Lung (tissue), 12 donors: ENCODE data around the gene REXO4. TPM values are rescaled to one million over a fixed set of nuclear protein-coding genes. Genes with fewer than 3 reads are reported as not detected.
A peak's percentile ranks its signal among the peaks of the same experiment; 100 is the strongest.

ENCODE experiments used
- ATAC-seq: fragments of 200-7000 bp; cut with Tn5 transposase; one replicate; pipeline ENCODE4 v1.9.1; 2020; ENCODE audit warnings: moderate number of reproducible peaks; ENCODE audit not compliant: insufficient read depth, low FRiP score
- DNase-seq, 3 donors: peaks; one replicate each; pipeline ENCODE4 v3.0.0-alpha.2; 2013 to 2017
- H3K27ac ChIP-seq, 2 donors: one replicate each; pipeline ENCODE4 v1.5.1; 2013; ENCODE audit warnings: mild to moderate bottlenecking in 2 of 2, moderate library complexity in 2 of 2, control low read depth in 1 of 2, inconsistent platforms in 1 of 2, low read depth in 1 of 2, low read length in 1 of 2
- H3K27me3 ChIP-seq, 3 donors: one replicate each; pipeline ENCODE4 v1.5.1; 2013; ENCODE audit warnings: low read length in 2 of 3; ENCODE audit not compliant: control insufficient read depth in 3 of 3, insufficient read depth in 3 of 3
- H3K36me3 ChIP-seq, 4 donors: one replicate each; pipeline ENCODE4 v1.5.1; 2013; ENCODE audit warnings: low read length in 4 of 4, mild to moderate bottlenecking in 1 of 4, moderate library complexity in 1 of 4; ENCODE audit not compliant: control insufficient read depth in 4 of 4, insufficient read depth in 4 of 4
- H3K4me1 ChIP-seq, 5 donors: one replicate each; pipeline ENCODE4 v1.5.1; 2013; ENCODE audit warnings: low read length in 5 of 5, mild to moderate bottlenecking in 2 of 5, moderate library complexity in 1 of 5; ENCODE audit not compliant: control insufficient read depth in 5 of 5, insufficient read depth in 5 of 5
- H3K4me3 ChIP-seq: one replicate; pipeline ENCODE4 v1.5.1; 2013; ENCODE audit warnings: mild to moderate bottlenecking, control low read depth, moderate library complexity
- H3K9ac ChIP-seq, 2 donors: one replicate each; pipeline ENCODE4 v1.5.1; 2013; ENCODE audit warnings: low read length in 2 of 2, control low read depth in 1 of 2; ENCODE audit not compliant: insufficient read depth in 1 of 2
- H3K9me3 ChIP-seq, 4 donors: one replicate each; pipeline ENCODE4 v1.5.1; 2013; ENCODE audit warnings: low read length in 3 of 4, mild to moderate bottlenecking in 1 of 4, moderate library complexity in 1 of 4; ENCODE audit not compliant: control insufficient read depth in 4 of 4, insufficient read depth in 3 of 4
- WGBS, 2 donors: extraction: QIAGEN DNeasy Blood & Tissue Kit; methylation state at CpG; one replicate each; pipeline ENCODE4 v1.1.7; 2013; 5-methylcytosine and 5-hydroxymethylcytosine counted together
- polyA plus RNA-seq, 2 donors: library from polyadenylated mRNA; stranded (reverse); fragments of 200-250 nt; gene quantifications; one replicate each; pipeline ENCODE4 v1.2.1, GENCODE V29; 2013
- total RNA-seq, 2 donors: library from RNA; depleted of rRNA in 1 of 2; stranded (reverse); fragments of >200 nt in 1 of 2; gene quantifications; one replicate each; pipeline ENCODE4 v1.2.1, GENCODE V29; 2014 to 2021
- TF ChIP-seq, protein P1 (sequence below): IDR thresholded peaks from 2 replicates; pipeline ENCODE4 v1.5.1; 2012; ENCODE audit warnings: mild to moderate bottlenecking; ENCODE audit errors: control extremely low read depth, extremely low read depth
- donor health status: control.
- donor health status: control.
- donor health status: Bipolar disorder and iron deficiency.
- donor health status: healthy.
- donor health status: DM: yes; HTN: yes; CAD: no.

Gene REXO4
- total and polyA plus RNA-seq, 4 donors, result 14.6 to 20.4 (median 19.9) TPM

GRCh38 chr9:133375724-133376654, 41.8 kb downstream of the REXO4 start, which contains the start of the genes STKLD1 and SURF4:
STKLD1 (plus strand) TSS chr9:133376366; CDS start chr9:133376474, 108 bp downstream.
SURF4 (minus strand) TSS chr9:133376060; CDS start chr9:133375969, 91 bp downstream.
- TF ChIP-seq, protein P1, sequence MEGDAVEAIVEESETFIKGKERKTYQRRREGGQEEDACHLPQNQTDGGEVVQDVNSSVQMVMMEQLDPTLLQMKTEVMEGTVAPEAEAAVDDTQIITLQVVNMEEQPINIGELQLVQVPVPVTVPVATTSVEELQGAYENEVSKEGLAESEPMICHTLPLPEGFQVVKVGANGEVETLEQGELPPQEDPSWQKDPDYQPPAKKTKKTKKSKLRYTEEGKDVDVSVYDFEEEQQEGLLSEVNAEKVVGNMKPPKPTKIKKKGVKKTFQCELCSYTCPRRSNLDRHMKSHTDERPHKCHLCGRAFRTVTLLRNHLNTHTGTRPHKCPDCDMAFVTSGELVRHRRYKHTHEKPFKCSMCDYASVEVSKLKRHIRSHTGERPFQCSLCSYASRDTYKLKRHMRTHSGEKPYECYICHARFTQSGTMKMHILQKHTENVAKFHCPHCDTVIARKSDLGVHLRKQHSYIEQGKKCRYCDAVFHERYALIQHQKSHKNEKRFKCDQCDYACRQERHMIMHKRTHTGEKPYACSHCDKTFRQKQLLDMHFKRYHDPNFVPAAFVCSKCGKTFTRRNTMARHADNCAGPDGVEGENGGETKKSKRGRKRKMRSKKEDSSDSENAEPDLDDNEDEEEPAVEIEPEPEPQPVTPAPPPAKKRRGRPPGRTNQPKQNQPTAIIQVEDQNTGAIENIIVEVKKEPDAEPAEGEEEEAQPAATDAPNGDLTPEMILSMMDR, result no peak
- H3K4me1 ChIP-seq, result peaks cover 5 to 30% (median 9%) of the 10 kb centered on the region in 5 donors
- 1% methylated on average over 95 to 120 of the region's 120 CpGs for WGBS, 2 donors

DNA sequence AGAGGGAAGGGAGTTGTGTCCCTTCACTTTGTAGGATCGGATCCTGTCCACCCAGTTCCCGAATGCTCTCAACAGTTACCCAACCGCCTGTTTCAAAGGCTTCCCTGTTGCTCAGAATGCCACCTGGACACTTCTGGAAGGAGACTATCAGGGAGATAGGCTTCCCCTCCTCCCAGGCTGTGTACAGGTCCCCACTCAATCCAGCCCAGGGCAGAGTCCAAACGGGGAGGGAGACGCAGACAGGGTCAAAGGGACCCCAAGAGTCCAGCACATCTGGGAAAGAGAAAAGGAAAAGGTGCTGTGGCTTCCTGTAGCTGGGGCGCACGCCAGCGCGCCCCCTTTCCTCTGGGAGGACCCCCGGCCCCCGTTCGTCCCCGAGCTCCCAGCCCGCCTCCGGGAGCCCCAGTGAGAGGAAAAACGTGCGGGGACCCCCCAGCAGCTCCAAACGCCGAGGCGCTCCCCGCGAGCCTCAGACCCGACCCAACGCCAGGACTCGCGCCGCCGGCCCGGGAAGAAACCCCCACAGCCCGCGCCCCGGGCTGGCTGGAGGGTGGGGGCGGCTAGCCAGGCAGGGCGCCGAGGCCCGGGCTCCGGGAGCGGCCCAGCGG, 42.6 kb downstream of the REXO4 start:
- peak; percentile 43 to 50 (median 44) for DNase-seq
- WGBS, 2 donors, result 0% methylated on average over 31 to 39 of the region's 39 CpGs
- peak overlapping the region; percentile 95 to 96 for H3K27ac ChIP-seq
- TF ChIP-seq, protein P1, result no peak
- H3K9me3 ChIP-seq, result no peaks in the 10 kb centered on the region
- no peak for ATAC-seq
- peaks cover 0 to 21% (median 7%) of the 10 kb centered on the region in 4 donors for H3K36me3 ChIP-seq
- H3K27me3 ChIP-seq, result no peaks in the 10 kb centered on the region
- H3K4me3 ChIP-seq, result peak overlapping the region; percentile 87
- peaks cover 5 to 30% (median 12%) of the 10 kb centered on the region in 5 donors for H3K4me1 ChIP-seq
- peak overlapping the region; percentile 84 to 85 for H3K9ac ChIP-seq

More at GRCh38 chr9:133375724-133376654, 41.8 kb downstream of the REXO4 start, which contains the start of the genes STKLD1 and SURF4:
- H3K36me3 ChIP-seq, result peaks cover 0 to 21% (median 6%) of the 10 kb centered on the region in 4 donors
- DNase-seq, result peak; percentile 97 to 99 (median 98)
- no peaks in the 10 kb centered on the region for H3K9me3 ChIP-seq
- H3K9ac ChIP-seq, result peak within 1 kb of the TSS; percentile 84 to 85
- peak; percentile 96 for ATAC-seq
- no peaks in the 10 kb centered on the region for H3K27me3 ChIP-seq
- peak within 1 kb of the TSS; percentile 95 to 96 for H3K27ac ChIP-seq
- peak within 1 kb of the TSS; percentile 87 for H3K4me3 ChIP-seq

- Histone ChIP-seq H3K36me3 (peaks cover 0 to 21% (median 10%) of the 10 kb centered on the region in 4 donors), H3K9ac (peak overlapping the region; percentile 84 to 85), H3K27me3 (no peaks in the 10 kb centered on the region), H3K4me3 (peak overlapping the region; percentile 87), H3K27ac (peak overlapping the region; percentile 95 to 96), H3K4me1 (peaks cover 5 to 30% (median 12%) of the 10 kb centered on the region in 5 donors), H3K9me3 (no peaks in the 10 kb centered on the region)
- DNase-seq (no peak), ATAC-seq (no peak)
- TF ChIP-seq, protein P1, result no peak
- 9 to 13% methylated on average over 12 of the region's 12 CpGs for WGBS, 2 donors
Measured at GRCh38 chr9:133374612-133375115, 43.1 kb downstream of the REXO4 start.
